ENCODE data around the gene PCDH9. TPM values are rescaled to one million over a fixed set of nuclear protein-coding genes. Genes with fewer than 3 reads are reported as not detected.

Gene PCDH9
- total RNA-seq, 4 donors from 2014 or later, result 0.64 to 1.1 (median 0.82) TPM

GRCh38 chr13:66849706-66850105 is 380.4 kb downstream of the PCDH9 start:
- no peak for DNase-seq (ENCODE audit: low spot score in 2 of 2)
- no peaks in the 10 kb centered on the region for H3K4me1 ChIP-seq
- 68% methylated on average over 4 of the region's 4 CpGs for WGBS
- no peak for TF ChIP-seq POLR2A (IDR thresholded peaks at IDR 0.05)
- TF ChIP-seq POLR2AphosphoS5 (IDR thresholded peaks at IDR 0.05), result no peak
- no peak for TF ChIP-seq CTCF (IDR thresholded peaks at IDR 0.05)
- no peak for TF ChIP-seq EP300 (IDR thresholded peaks at IDR 0.05)
- no peaks in the 10 kb centered on the region for H3K27me3 ChIP-seq
- H3K4me3 ChIP-seq, result no peak overlapping the region
- no peak overlapping the region for H3K27ac ChIP-seq
- H3K9me3 ChIP-seq, result no peaks in the 10 kb centered on the region
- H3K36me3 ChIP-seq, result no peaks in the 10 kb centered on the region

- H3K27me3 ChIP-seq, result no peaks in the 10 kb centered on the region
- no peak overlapping the region for H3K27ac ChIP-seq
- H3K4me1 ChIP-seq, result no peaks in the 10 kb centered on the region
- DNase-seq (ENCODE audit: low spot score in 2 of 2), result no peak
- 92% methylated on average over 6 of the region's 6 CpGs for WGBS
- H3K9me3 ChIP-seq, result no peaks in the 10 kb centered on the region
- no peaks in the 10 kb centered on the region for H3K36me3 ChIP-seq
- no peak overlapping the region for H3K4me3 ChIP-seq
- TF ChIP-seq POLR2AphosphoS5 (IDR thresholded peaks at IDR 0.05) (no peak), POLR2A (IDR thresholded peaks at IDR 0.05) (no peak), CTCF (IDR thresholded peaks at IDR 0.05) (no peak), EP300 (IDR thresholded peaks at IDR 0.05) (no peak)
Measured at GRCh38 chr13:66847541-66847940, 382.6 kb downstream of the PCDH9 start.

GRCh38 chr13:66845393-66845792 is 384.7 kb downstream of the PCDH9 start:
- Histone ChIP-seq H3K27me3 (no peaks in the 10 kb centered on the region), H3K9me3 (no peaks in the 10 kb centered on the region), H3K4me1 (no peaks in the 10 kb centered on the region), H3K27ac (no peak overlapping the region), H3K4me3 (no peak overlapping the region), H3K36me3 (no peaks in the 10 kb centered on the region)
- no peak for DNase-seq (ENCODE audit: low spot score in 2 of 2)
- TF ChIP-seq POLR2A (IDR thresholded peaks at IDR 0.05) (no peak), EP300 (IDR thresholded peaks at IDR 0.05) (no peak), CTCF (IDR thresholded peaks at IDR 0.05) (no peak)
- WGBS, result 98% methylated on average over 6 of the region's 10 CpGs

GRCh38 chr13:66844933-66845332 is 385.2 kb downstream of the PCDH9 start:
- no peaks in the 10 kb centered on the region for H3K27me3 ChIP-seq
- 84% methylated on average over 7 of the region's 7 CpGs for WGBS
- H3K4me3 ChIP-seq, result no peak overlapping the region
- no peak overlapping the region for H3K27ac ChIP-seq
- no peaks in the 10 kb centered on the region for H3K4me1 ChIP-seq
- TF ChIP-seq CTCF (IDR thresholded peaks at IDR 0.05) (no peak), POLR2A (IDR thresholded peaks at IDR 0.05) (no peak), EP300 (IDR thresholded peaks at IDR 0.05) (no peak), POLR2AphosphoS5 (IDR thresholded peaks at IDR 0.05) (no peak)
- no peak for DNase-seq (ENCODE audit: low spot score in 2 of 2)
- no peaks in the 10 kb centered on the region for H3K9me3 ChIP-seq
- no peaks in the 10 kb centered on the region for H3K36me3 ChIP-seq

GRCh38 chr13:66842766-66843165 is 387.4 kb downstream of the PCDH9 start:
- Histone ChIP-seq H3K27ac (no peak overlapping the region), H3K4me3 (no peak overlapping the region), H3K36me3 (no peaks in the 10 kb centered on the region), H3K4me1 (no peaks in the 10 kb centered on the region), H3K27me3 (no peaks in the 10 kb centered on the region), H3K9me3 (no peaks in the 10 kb centered on the region)
- no peak for TF ChIP-seq POLR2A (IDR thresholded peaks at IDR 0.05)
- TF ChIP-seq EP300 (IDR thresholded peaks at IDR 0.05), result no peak
- no peak for TF ChIP-seq POLR2AphosphoS5 (IDR thresholded peaks at IDR 0.05)
- TF ChIP-seq CTCF (IDR thresholded peaks at IDR 0.05), result no peak
- 67% methylated on average over 2 of the region's 2 CpGs for WGBS
- no peak for DNase-seq (ENCODE audit: low spot score in 2 of 2)

Measured in suprapubic skin (tissue), 4 donors.